IPS-NIHi7 (cell line): ENCODE data around the gene OSBPL10.

ENCODE experiments used
- DNase-seq: peaks from one replicate; pipeline ENCODE4 v3.0.0; 2012; ENCODE audit warnings: mixed read lengths; ENCODE audit errors: extremely low spot score

Gene OSBPL10

DNA sequence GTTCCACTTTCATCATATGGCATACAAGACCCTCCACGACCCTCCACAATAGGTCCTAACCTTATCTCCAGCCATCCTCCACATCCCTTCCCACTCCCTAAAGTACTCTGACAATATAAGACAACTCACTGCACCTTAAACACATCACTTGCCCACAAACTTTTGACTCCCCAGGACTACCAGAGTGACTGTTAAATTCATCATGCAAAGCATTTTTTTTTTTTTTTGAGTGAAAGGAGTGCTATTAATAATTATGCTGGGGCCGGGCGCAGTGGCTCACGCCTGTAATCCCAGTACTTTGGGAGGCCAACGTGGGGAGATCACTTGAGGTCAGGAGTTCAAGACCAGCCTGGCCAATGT, 55.8 kb downstream of the OSBPL10 start:
- no peak for DNase-seq

DNA sequence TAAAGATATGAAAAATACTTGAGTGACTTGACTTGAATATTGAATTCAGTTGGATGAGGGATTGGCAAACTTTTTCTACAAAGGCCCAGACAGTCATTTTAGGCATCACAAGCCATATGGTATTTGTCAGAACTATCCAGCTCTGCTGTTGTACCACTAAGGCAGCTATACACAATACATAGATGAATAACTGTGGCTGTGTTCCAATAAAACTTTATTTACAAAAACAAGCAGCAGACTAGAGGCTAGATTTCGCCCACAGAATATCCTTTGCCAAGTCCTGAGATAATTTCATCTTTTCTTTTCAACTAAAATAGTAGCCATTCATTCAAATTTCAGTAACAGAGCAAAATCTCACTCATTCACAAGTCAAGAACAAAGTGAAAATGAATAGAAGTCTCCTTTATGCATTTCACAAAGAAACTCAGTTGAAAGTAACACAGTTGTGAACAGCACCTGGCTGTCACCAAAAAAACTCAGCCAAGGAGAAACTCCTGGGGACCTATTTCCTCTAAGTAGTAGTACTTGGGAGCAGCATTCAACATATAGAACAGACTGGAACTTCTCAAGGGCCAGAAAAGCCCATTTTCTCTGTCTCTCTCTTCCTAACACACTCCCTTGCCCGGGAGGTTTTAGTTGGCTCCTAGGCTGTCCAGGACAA, 56.3 kb downstream of the OSBPL10 start:
- DNase-seq: no peak

DNA sequence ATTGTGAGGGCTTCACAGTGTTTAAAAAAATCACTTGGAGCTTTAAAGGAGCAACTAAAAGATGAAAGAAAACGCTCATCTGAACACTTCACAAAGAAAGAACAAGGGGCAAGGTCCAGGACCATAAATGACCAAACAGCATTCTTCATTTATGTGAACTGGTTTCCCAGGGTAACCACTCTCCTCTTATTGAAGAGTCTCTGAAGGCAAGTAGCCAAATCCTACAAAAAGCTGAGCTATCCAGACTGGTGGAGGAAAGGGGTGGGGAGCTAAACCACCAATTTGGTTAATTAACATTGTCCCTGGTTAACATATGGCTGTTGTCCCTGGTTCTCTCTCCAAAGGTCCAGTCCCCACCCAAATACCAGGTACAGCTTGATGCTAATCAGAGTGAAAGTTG, 58.1 kb downstream of the OSBPL10 start:
- DNase-seq: no peak

GRCh38 chr3:31921837-31922236, 59.2 kb downstream of the OSBPL10 start:
- no peak for DNase-seq

GRCh38 chr3:31920310-31920709, 60.8 kb downstream of the OSBPL10 start:
- DNase-seq: no peak

GRCh38 chr3:31919528-31919927, 61.5 kb downstream of the OSBPL10 start:
- DNase-seq: no peak

DNA sequence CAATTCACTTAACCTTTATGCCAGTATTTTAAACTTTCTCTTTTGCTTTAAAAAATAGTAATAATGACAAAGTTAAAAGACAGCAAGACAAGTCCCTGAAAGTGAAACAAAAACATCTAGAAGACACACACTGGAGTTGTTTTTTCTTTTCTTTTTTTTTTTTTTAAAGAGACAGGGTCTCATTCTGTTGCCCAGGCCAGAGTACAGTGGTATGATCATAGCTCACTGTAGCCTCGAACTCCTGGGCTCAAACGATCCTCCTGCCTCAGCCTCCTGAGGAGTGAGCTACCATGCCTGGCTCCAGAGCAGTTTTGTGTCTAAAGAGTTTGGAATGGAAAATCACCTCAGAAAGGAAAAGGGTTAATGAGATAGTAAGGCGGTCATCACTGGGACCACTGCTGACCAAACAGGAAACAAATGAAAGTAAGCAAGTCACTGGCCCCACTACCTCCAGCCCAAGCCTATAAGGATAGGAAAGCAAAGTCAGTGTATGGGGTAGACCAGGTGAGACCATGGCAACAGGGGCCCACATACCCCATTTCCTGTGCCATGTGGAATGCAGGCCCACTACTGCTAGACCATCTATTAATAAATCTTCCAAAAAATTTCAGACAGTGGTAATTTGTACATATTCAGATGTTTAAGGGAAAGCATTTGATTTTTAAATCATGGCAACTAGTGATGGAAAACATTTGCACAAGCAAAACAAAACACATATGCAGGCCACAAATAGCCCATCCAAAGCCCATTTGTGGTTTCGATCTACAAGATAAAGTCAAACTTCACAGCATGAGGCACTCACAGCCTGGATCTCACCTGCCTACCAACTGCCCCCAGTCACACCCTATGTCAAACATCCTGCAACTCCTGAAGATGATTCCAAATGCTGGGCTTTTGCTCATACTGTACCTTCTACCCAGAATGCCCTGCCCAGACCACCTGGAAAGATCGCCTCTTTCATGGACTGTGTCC, 62.6 kb downstream of the OSBPL10 start:
- DNase-seq: no peak

DNA sequence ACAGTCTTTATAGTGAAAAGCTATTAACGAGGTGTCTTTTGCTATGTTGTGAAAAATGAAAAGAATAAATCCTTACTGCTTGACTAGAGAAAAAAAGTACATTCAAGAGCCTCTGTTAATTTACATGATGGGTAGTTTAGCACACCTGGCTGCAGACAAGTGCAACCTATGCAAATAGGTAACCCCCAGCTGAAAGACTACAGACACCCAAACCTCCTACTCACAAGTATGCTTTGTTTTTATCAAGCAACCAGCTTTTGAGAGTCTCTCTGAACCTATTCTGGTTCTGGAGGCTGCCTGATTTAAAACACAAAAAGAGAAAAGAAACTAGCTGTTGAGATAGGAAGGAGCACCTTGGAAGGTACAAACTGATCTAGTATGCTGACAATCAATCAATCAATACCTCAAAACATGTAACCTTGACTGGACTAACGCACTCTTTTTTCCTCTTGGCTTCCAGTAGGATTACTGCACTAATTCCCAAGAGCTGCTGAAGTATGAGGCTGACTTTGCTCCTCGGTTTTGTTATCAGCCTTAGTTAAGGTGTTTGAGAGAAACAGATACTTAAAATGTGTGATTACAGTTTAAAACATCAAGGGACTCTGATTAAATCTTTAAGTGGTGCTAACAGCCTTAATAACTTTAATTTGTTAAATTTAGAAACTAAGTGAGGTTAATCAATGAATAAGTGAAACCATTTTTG, 63.6 kb downstream of the OSBPL10 start:
- DNase-seq: no peak

- no peak for DNase-seq
These were observed 69.4 kb downstream of the OSBPL10 start for GRCh38 chr3:31911643-31912042.

GRCh38 chr3:31911124-31911523, 69.9 kb downstream of the OSBPL10 start:
- DNase-seq: no peak

DNA sequence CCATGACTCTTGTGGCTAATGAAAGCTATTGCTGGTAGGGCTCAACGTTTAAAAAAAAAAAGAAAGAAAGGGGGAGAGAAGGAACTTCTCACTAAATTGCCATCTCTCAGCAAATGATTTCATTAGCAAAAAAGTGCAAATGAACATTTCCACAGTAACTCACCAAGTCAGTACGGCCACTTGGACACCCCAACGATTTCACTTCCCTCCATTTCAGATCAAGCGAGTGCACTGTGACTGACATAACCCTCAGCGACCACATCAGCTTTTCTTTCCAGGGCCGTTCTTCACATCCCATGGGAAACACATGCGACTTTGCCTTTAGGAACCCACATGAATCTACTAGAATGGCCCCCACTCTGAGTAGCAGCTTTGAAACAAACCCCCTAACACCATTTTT, 71.6 kb downstream of the OSBPL10 start:
- no peak for DNase-seq

- peak; percentile 40 for DNase-seq
These were observed 72.5 kb downstream of the OSBPL10 start for GRCh38 chr3:31908391-31909097.

DNA sequence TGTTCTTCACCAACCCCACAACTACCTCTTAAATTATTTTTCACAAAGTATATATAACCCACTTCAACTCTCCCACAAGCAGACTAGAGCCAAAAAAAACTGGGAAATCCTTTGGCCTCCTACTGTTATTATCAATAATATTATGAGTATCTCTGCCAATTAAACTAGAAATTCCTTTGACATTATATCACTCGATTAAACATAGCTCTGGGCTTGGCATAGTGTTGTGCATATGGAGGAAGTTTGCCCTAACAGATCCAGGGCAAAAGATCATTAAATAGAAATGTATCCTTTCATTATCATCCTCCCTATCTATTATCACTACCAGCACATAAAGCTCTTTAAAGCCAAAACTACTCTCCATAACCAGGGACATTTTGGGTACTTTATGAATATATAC, 74.9 kb downstream of the OSBPL10 start:
- no peak for DNase-seq

GRCh38 chr3:31903686-31904431, 77.2 kb downstream of the OSBPL10 start:
- no peak for DNase-seq

- no peak for DNase-seq
These were observed 80.5 kb downstream of the OSBPL10 start for GRCh38 chr3:31900583-31900982.

DNA sequence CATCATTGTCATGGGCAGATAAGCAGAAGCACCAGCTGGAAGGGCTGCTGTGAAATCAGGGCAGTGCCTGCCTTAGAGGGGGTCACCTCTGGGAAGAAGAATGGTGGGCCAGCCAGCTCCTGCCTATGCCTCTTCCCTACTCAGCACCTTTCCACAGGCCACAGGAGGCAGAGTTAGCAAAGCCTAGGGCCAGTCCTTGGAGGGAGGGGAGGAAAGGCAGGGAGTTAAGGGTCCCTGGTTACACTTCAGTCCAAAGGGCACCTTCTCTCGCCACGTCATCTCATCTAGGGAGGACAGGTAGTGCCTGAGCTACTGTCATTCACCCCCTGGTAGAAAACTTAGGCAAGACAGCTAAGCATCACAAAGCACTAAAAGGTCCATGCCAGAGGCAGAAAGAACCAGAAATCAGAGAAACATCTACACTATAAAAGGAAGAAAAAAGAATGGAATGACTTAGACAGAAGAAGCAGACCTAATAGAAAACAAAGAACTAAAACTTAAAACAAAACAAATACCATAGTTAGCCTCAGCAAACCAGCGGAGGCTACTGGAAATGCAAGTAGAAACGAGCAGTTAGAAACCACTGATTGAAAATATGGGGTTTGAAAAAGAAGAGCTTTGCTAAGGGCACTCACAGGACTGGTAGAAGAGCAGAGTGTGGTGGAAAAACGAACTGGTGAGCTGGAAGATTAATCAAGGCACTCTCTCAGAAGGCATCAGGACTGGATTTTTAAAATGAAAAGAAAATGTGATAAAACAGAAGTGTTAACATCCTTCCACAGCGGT, 84.2 kb downstream of the OSBPL10 start:
- DNase-seq: peak; percentile 34

DNA sequence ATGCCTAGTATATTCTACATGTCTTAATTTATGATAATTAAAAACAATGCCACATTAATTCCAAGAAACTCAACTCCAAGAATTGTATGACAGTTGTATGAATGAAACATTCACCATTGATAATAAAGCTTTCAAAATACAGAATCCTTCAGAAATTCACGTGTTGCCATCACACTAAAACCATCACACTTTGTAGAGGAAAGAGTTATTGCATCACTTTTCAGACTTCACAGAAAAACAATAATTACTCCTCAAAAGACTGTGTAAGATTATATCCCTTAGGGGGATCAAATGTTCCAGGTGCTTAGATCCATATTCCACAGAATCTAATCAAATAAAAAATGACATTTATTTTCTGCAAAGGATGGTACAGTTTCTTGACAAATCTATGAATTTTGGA, 85.0 kb downstream of the OSBPL10 start:
- no peak for DNase-seq

DNA sequence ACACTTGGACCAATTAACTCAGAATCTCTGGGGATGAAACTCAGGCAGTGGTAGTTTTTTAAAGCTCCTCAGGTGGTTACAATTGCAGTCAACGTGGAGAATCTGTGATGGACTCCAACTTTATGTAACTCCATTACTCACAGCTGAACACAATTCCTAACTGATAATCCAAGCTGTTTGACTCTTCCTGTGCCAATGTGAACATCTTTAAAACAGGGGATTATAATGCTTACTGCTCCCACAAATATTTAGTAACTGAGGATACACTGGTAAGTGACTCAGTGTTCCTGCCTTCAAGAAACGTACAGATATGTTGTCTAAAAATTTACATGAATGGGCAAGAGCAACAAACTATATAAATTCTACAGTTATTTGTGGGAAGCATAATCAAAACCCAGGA, 85.6 kb downstream of the OSBPL10 start:
- no peak for DNase-seq

- no peak for DNase-seq
These were observed 88.0 kb downstream of the OSBPL10 start for GRCh38 chr3:31892916-31893573.

GRCh38 chr3:31892500-31892899, 88.6 kb downstream of the OSBPL10 start:
- DNase-seq: no peak
